CD4-positive, alpha-beta T cell treated with Interferon alpha-2 for 1 hour (primary cell): Measurements from ENCODE around the gene CRYBB1.

ENCODE experiments used
- DNase-seq, 2 donors: peaks; one replicate each; pipeline ENCODE4 v3.0.0-alpha.2; 2020 to 2022

Gene CRYBB1

GRCh38 chr22:26602127-26602526, 15.7 kb downstream of the CRYBB1 start:
- no peak for DNase-seq

GRCh38 chr22:26601726-26602125, 16.1 kb downstream of the CRYBB1 start:
- no peak for DNase-seq

- DNase-seq, result no peak
Observed at GRCh38 chr22:26599505-26599904, 18.3 kb downstream of the CRYBB1 start.

- no peak for DNase-seq
Observed at GRCh38 chr22:26597480-26597879, 20.3 kb downstream of the CRYBB1 start.

GRCh38 chr22:26597026-26597425, 20.8 kb downstream of the CRYBB1 start:
- peak in 1 of 2 donors; percentile 39 for DNase-seq

- DNase-seq, result no peak
Observed at GRCh38 chr22:26593763-26594162, 24.1 kb downstream of the CRYBB1 start.

- peak; percentile 39 to 67 for DNase-seq
Observed at GRCh38 chr22:26592421-26592891, 25.4 kb downstream of the CRYBB1 start.

GRCh38 chr22:26589845-26590736, 27.7 kb downstream of the CRYBB1 start, which contains the start of gene TPST2:
TSS of gene TPST2 (minus strand) at chr22:26590132. CDS start at chr22:26541630, 48,502 bp downstream.
- peak; percentile 74 to 86 for DNase-seq

GRCh38 chr22:26589367-26589844, 28.4 kb downstream of the CRYBB1 start:
- DNase-seq, result peak in 1 of 2 donors; percentile 33

GRCh38 chr22:26588729-26589366, 29.0 kb downstream of the CRYBB1 start:
- no peak for DNase-seq

- no peak for DNase-seq
Observed at GRCh38 chr22:26587991-26588613, 29.7 kb downstream of the CRYBB1 start.

GRCh38 chr22:26586556-26587325, 31.1 kb downstream of the CRYBB1 start:
- DNase-seq, result peak in 1 of 2 donors; percentile 27

GRCh38 chr22:26585104-26585790, 32.6 kb downstream of the CRYBB1 start:
- no peak for DNase-seq

GRCh38 chr22:26584010-26584409, 33.8 kb downstream of the CRYBB1 start:
- no peak for DNase-seq

- no peak for DNase-seq
Observed at GRCh38 chr22:26581633-26582168, 36.1 kb downstream of the CRYBB1 start.

GRCh38 chr22:26581026-26581425, 36.8 kb downstream of the CRYBB1 start:
- no peak for DNase-seq

- DNase-seq, result no peak
Observed at GRCh38 chr22:26580240-26580962, 37.4 kb downstream of the CRYBB1 start.

GRCh38 chr22:26579331-26579886, 38.4 kb downstream of the CRYBB1 start:
- peak; percentile 55 to 63 for DNase-seq

- DNase-seq, result no peak
Observed at GRCh38 chr22:26577081-26577480, 40.7 kb downstream of the CRYBB1 start.

GRCh38 chr22:26576026-26576680, 41.7 kb downstream of the CRYBB1 start:
- DNase-seq, result no peak
